LNCaP clone FGC (cell line): ENCODE data around the gene RASSF3.

Experiments used
- DNase-seq: peaks from one replicate; pipeline ENCODE4 v3.0.0-alpha.2; 2011; ENCODE audit warnings: low read depth
- H3K4me3 ChIP-seq: 2 replicates; pipeline ENCODE4 v1.5.1; 2011; ENCODE audit warnings: mild to moderate bottlenecking, low read depth, low read length, control low read depth
- CTCF ChIP-seq: IDR thresholded peaks from 2 replicates; pipeline ENCODE4 v1.5.1; 2012; ENCODE audit warnings: mild to moderate bottlenecking; ENCODE audit not compliant: control insufficient read depth, insufficient read depth; ENCODE audit errors: extremely low read depth

Gene RASSF3

GRCh38 chr12:64595863-64596793 is 14.2 kb upstream of the RASSF3 start:
- TF ChIP-seq CTCF: no peak
- H3K4me3 ChIP-seq: no peak overlapping the region
- no peak for DNase-seq

GRCh38 chr12:64598831-64599230 is 11.5 kb upstream of the RASSF3 start:
- no peak overlapping the region for H3K4me3 ChIP-seq
- TF ChIP-seq CTCF: no peak
- DNase-seq: no peak

- peak; percentile 99 for DNase-seq
- no peak overlapping the region for H3K4me3 ChIP-seq
- no peak for TF ChIP-seq CTCF
Observed at GRCh38 chr12:64600164-64600561, 10.1 kb upstream of the RASSF3 start.

GRCh38 chr12:64603183-64603841 is 7.0 kb upstream of the RASSF3 start:
- no peak overlapping the region for H3K4me3 ChIP-seq
- DNase-seq: peak; percentile 78
- TF ChIP-seq CTCF: no peak

GRCh38 chr12:64608901-64609535 is 1.3 kb upstream of the RASSF3 start:
- peak; percentile 91 for DNase-seq
- TF ChIP-seq CTCF: no peak
- H3K4me3 ChIP-seq: peak overlapping the region; percentile 98

GRCh38 chr12:64609536-64610078 is 688 bp upstream of the RASSF3 start:
- peak overlapping the region; percentile 98 for H3K4me3 ChIP-seq
- TF ChIP-seq CTCF: no peak
- DNase-seq: no peak
